Measurements from ENCODE around the gene SPAG4.

DNA sequence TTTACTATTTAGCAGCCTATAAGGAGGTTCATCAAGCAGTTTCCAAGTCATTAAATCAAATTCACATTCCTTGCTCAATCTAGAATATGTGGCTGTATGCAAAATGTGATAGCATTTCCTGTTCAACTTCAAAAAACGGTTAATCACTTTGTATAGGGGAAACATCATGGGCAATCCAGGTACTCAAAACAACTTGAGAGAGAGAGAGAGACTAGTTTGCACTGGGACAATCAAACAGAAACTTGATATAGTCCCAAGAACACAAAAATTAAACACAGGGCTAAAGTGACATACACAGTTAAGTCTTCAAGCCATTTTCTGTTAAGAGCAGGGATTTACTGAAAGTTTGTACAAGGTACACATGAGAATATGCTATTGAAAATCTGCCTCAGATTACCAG, 41.6 kb downstream of the SPAG4 start:
- TF ChIP-seq POLR2A (IDR thresholded peaks at IDR 0.05; ENCODE audit: low read depth, low read length) (no peak), POLR2AphosphoS5 (IDR thresholded peaks at IDR 0.05; ENCODE audit: low read depth, low read length) (no peak), POU2F2 (IDR thresholded peaks at IDR 0.05; ENCODE audit: low read depth, low read length) (no peak)

Measured in GM12891 (cell line).